Measurements from ENCODE around the gene STPG3.

Gene STPG3

GRCh38 chr9:137225699-137226331 is 25.3 kb upstream of the STPG3 start:
- Histone ChIP-seq H3K36me3 (ENCODE audit: control insufficient read depth, insufficient read depth, low read length) (no peaks in the 10 kb centered on the region), H3K4me3 (ENCODE audit: low read length) (no peak overlapping the region), H3K27me3 (ENCODE audit: control insufficient read depth, insufficient read depth, low read length) (peaks cover 24% of the 10 kb centered on the region), H3K27ac (ENCODE audit: low read depth, low read length) (no peak overlapping the region), H3K9ac (ENCODE audit: low read length) (no peak overlapping the region), H3K4me1 (ENCODE audit: control insufficient read depth, insufficient read depth, low read length) (peaks cover 8% of the 10 kb centered on the region)

- H3K27me3 ChIP-seq (ENCODE audit: control insufficient read depth, insufficient read depth, low read length), result peaks cover 24% of the 10 kb centered on the region
- peaks cover 8% of the 10 kb centered on the region for H3K4me1 ChIP-seq (ENCODE audit: control insufficient read depth, insufficient read depth, low read length)
- H3K9ac ChIP-seq (ENCODE audit: low read length), result no peak overlapping the region
- H3K4me3 ChIP-seq (ENCODE audit: low read length), result no peak overlapping the region
- H3K36me3 ChIP-seq (ENCODE audit: control insufficient read depth, insufficient read depth, low read length), result no peaks in the 10 kb centered on the region
- H3K27ac ChIP-seq (ENCODE audit: low read depth, low read length), result no peak overlapping the region
Measured at GRCh38 chr9:137226338-137227053, 24.6 kb upstream of the STPG3 start.

DNA sequence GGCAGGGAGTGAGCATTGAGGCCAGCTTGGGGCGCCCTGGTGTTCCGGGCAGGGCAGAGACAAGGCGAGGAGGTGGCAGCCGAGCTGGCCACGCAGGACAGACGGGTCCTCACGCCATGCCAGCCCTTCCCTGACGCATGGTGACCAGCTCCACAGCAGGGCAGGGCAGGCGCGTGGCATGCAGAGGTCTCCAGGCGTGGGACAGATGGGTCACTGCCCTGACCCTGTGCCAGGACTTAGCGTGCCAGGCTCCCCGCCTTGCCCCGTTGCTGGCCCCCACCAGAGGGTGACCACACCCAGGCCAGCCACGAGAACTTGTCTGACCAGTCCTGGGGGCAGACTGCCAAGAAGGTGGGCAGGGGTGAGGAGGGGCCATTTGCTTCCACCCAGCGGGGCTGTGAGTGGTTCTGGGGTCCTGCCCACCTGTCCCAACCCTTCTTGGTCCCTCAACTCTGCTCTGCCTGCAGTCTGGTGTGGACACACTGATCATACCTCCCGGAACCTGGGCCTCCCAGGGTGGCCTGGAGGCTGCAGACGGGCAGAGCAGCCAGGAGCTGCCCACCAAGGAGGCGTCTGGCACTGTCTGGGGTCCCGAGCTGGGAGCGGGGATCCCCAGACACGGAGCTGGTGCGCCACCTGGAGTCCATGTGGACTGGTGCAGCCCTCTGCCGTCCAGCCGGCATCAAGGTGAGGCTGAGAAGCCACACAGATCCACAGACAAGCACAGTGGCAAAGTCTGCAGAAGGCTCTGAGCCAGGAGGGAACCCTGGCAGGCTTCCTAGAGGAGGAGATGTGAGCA is 23.8 kb upstream of the STPG3 start, which contains the start of gene RNF224:
TSS of gene RNF224 (plus strand) at position 449 of the 799 bp plus-strand sequence. CDS start 834 bp downstream, outside the sequence.
- Histone ChIP-seq H3K27ac (ENCODE audit: low read depth, low read length) (no peak within 1 kb of the TSS), H3K27me3 (ENCODE audit: control insufficient read depth, insufficient read depth, low read length) (peaks cover 25% of the 10 kb centered on the region), H3K9ac (ENCODE audit: low read length) (no peak within 1 kb of the TSS), H3K4me3 (ENCODE audit: low read length) (no peak within 1 kb of the TSS), H3K4me1 (ENCODE audit: control insufficient read depth, insufficient read depth, low read length) (peaks cover 8% of the 10 kb centered on the region), H3K36me3 (ENCODE audit: control insufficient read depth, insufficient read depth, low read length) (no peaks in the 10 kb centered on the region)

DNA sequence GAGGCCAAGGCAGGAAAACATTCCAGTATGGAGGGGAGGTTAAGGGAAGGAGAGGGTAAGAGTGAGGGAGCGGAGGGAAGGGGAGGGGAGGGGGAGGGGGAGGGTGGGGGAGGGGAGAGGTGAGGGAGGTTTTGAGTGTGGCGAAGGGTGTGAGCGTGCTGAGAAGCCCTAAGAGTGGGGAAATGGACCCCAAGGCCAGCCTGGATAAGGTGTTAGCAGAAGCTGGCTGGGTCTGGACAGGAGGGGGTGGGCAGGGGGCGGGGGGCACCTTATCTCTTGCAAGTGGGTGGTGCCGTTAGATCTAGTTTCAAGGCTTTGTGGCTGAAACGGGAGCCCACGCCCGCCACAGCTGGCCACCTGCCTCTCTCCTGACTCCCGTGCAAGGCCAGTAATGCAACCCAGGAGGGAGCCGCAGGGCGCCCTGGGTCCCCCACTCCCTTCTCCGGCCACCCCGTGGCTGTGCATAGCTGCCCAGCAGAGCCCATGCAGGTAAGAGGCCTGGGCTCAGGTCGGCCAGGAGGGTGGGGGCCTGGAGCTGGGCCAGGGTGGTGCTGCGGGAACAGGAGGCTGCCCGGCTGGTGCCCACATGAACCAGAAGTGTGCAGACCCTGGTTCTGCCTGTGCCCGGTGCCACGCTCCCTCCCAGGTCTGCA is 23.1 kb upstream of the STPG3 start:
- no peak overlapping the region for H3K4me3 ChIP-seq (ENCODE audit: low read length)
- H3K27ac ChIP-seq (ENCODE audit: low read depth, low read length), result no peak overlapping the region
- H3K9ac ChIP-seq (ENCODE audit: low read length), result no peak overlapping the region
- H3K36me3 ChIP-seq (ENCODE audit: control insufficient read depth, insufficient read depth, low read length), result no peaks in the 10 kb centered on the region
- peaks cover 4% of the 10 kb centered on the region for H3K4me1 ChIP-seq (ENCODE audit: control insufficient read depth, insufficient read depth, low read length)
- H3K27me3 ChIP-seq (ENCODE audit: control insufficient read depth, insufficient read depth, low read length), result peaks cover 28% of the 10 kb centered on the region

GRCh38 chr9:137228506-137228967 is 22.5 kb upstream of the STPG3 start:
- no peak overlapping the region for H3K9ac ChIP-seq (ENCODE audit: low read length)
- H3K27ac ChIP-seq (ENCODE audit: low read depth, low read length), result no peak overlapping the region
- no peak overlapping the region for H3K4me3 ChIP-seq (ENCODE audit: low read length)
- H3K27me3 ChIP-seq (ENCODE audit: control insufficient read depth, insufficient read depth, low read length), result peaks cover 28% of the 10 kb centered on the region
- no peaks in the 10 kb centered on the region for H3K36me3 ChIP-seq (ENCODE audit: control insufficient read depth, insufficient read depth, low read length)
- peaks cover 3% of the 10 kb centered on the region for H3K4me1 ChIP-seq (ENCODE audit: control insufficient read depth, insufficient read depth, low read length)

- Histone ChIP-seq H3K27ac (ENCODE audit: low read depth, low read length) (no peak overlapping the region), H3K4me1 (ENCODE audit: control insufficient read depth, insufficient read depth, low read length) (no peaks in the 10 kb centered on the region), H3K27me3 (ENCODE audit: control insufficient read depth, insufficient read depth, low read length) (peaks cover 30% of the 10 kb centered on the region)
Measured at GRCh38 chr9:137228968-137229896, 21.9 kb upstream of the STPG3 start.

DNA sequence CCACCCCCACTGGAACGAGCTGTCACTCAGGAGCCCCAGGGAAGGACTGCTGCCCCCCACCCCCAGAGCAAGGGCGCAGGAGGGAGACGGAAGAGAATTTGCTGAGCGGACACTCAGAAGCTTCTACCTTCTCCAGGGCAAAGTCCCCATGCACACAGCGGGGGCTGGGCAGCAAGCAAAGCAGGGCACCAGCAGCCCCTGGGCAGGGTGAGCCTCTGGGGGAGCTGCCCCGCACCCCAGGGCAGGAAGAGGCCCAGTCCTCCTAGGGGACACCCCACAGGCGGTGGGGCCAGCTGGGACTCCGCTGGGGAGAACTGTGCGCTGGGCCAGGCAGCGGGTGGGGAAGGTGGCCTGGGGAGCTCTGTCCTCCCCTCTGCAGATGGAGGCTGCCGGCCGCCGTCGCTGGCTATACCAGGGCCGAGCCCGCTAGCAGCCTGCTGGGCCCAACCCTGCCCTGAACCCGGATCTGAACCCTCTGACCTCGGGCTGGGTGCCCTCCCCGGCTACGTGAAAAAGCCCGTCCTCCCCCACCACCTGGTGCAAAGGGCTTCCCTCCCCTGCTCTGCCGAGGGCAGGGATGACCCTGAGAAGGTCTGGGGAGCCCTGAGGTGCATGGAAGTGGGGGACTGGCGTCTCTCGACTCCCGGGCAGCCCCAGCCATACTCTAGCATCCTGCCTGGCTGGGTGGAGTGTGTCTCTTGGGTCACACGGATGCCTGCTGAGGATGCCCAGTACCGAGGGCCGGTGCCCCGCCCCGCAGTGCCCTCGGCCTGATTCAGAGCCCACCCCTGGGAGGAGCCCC is 21.0 kb upstream of the STPG3 start:
- Histone ChIP-seq H3K27me3 (ENCODE audit: control insufficient read depth, insufficient read depth, low read length) (peaks cover 39% of the 10 kb centered on the region), H3K36me3 (ENCODE audit: control insufficient read depth, insufficient read depth, low read length) (no peaks in the 10 kb centered on the region), H3K4me1 (ENCODE audit: control insufficient read depth, insufficient read depth, low read length) (no peaks in the 10 kb centered on the region), H3K4me3 (ENCODE audit: low read length) (no peak overlapping the region), H3K9ac (ENCODE audit: low read length) (no peak overlapping the region), H3K27ac (ENCODE audit: low read depth, low read length) (no peak overlapping the region)

More at GRCh38 chr9:137228968-137229896, 21.9 kb upstream of the STPG3 start:
- no peak overlapping the region for H3K9ac ChIP-seq (ENCODE audit: low read length)
- H3K4me3 ChIP-seq (ENCODE audit: low read length), result no peak overlapping the region
- H3K36me3 ChIP-seq (ENCODE audit: control insufficient read depth, insufficient read depth, low read length), result no peaks in the 10 kb centered on the region

DNA sequence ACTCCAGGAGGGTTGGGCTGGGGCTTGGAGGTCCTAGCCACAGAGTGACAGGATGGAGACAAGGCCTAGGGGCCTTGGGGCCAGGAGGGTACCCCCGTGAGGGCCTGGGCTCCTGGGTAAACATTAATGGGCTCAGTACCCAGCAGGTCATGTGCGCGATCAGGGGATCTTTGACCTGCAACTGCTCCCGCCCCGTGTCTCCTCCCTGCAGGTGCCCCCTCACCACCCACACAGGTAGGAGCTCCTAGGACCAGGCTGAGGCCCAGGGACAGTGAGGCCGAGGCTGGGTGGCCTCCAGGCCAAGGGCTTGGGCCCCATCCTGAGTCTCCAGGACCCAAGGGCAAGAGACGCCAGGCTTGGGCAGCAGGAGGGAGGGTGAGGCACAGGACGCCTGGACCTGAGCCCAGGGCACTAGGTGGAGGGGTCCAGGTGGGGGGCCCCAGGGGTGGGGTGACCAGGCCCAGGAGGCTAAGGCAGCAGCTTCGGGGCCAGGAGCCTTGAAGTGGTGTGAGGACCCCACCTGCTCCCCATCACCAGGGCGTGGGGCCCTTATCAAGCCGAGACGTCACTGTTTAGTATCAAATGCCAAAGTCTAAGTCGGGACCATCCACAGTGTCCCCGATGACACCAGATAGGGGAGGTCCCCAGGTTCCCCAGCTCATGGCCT is 20.2 kb upstream of the STPG3 start, which contains the start of gene SLC34A3:
TSS of gene SLC34A3 (plus strand) at position 197 of the 667 bp plus-strand sequence. CDS start 802 bp downstream, outside the sequence.
- Histone ChIP-seq H3K9ac (ENCODE audit: low read length) (no peak within 1 kb of the TSS), H3K4me1 (ENCODE audit: control insufficient read depth, insufficient read depth, low read length) (peaks cover under 1% of the 10 kb centered on the region), H3K27me3 (ENCODE audit: control insufficient read depth, insufficient read depth, low read length) (peaks cover 43% of the 10 kb centered on the region), H3K36me3 (ENCODE audit: control insufficient read depth, insufficient read depth, low read length) (no peaks in the 10 kb centered on the region), H3K27ac (ENCODE audit: low read depth, low read length) (no peak within 1 kb of the TSS), H3K4me3 (ENCODE audit: low read length) (no peak within 1 kb of the TSS)

- H3K27ac ChIP-seq (ENCODE audit: low read depth, low read length), result no peak overlapping the region
- H3K36me3 ChIP-seq (ENCODE audit: control insufficient read depth, insufficient read depth, low read length), result no peaks in the 10 kb centered on the region
- H3K4me1 ChIP-seq (ENCODE audit: control insufficient read depth, insufficient read depth, low read length), result peaks cover 4% of the 10 kb centered on the region
- H3K27me3 ChIP-seq (ENCODE audit: control insufficient read depth, insufficient read depth, low read length), result peaks cover 43% of the 10 kb centered on the region
- no peak overlapping the region for H3K9ac ChIP-seq (ENCODE audit: low read length)
- no peak overlapping the region for H3K4me3 ChIP-seq (ENCODE audit: low read length)
Measured at GRCh38 chr9:137231372-137232039, 19.6 kb upstream of the STPG3 start.

GRCh38 chr9:137232101-137232500 is 19.0 kb upstream of the STPG3 start:
- H3K27me3 ChIP-seq (ENCODE audit: control insufficient read depth, insufficient read depth, low read length), result peaks cover 43% of the 10 kb centered on the region
- no peak overlapping the region for H3K9ac ChIP-seq (ENCODE audit: low read length)

More at GRCh38 chr9:137232101-137232500, 19.0 kb upstream of the STPG3 start:
- Histone ChIP-seq H3K4me1 (ENCODE audit: control insufficient read depth, insufficient read depth, low read length) (peaks cover 9% of the 10 kb centered on the region), H3K27ac (ENCODE audit: low read depth, low read length) (no peak overlapping the region), H3K4me3 (ENCODE audit: low read length) (no peak overlapping the region), H3K36me3 (ENCODE audit: control insufficient read depth, insufficient read depth, low read length) (no peaks in the 10 kb centered on the region)
